ENCODE measurements around the gene SCAF4.

SCAF4 gene

DNA sequence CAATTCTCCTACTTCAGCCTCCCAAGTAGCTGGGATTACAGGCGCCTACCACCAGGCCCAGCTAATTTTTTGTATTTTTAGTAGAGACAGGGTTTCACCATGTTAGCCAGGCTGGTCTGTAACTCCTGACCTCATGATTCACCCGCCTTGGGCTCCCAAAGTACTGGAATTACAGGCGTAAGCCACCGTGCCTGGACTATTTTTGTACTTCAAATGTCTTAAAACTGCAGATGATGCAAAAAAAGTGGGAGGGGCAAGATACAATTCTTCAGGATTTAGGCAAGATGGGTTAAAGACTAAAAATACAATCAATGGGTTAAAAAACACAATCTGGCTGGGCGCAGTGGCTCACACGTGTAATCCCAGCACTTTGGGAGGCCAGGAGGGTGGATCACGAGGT, 4.7 kb downstream of the SCAF4 start:
- Mint-ChIP-seq H3K4me1 (peaks cover 26% of the 10 kb centered on the region), H3K9me3 (no peaks in the 10 kb centered on the region), H3K4me3 (peak overlapping the region in 1 of 2 donors; percentile 14), H3K27ac (no peak overlapping the region), H3K27me3 (no peaks in the 10 kb centered on the region)
- ATAC-seq (no peak), DNase-seq (no peak)

GRCh38 chr21:31726407-31726806, 5.5 kb downstream of the SCAF4 start:
- DNase-seq (no peak), ATAC-seq (no peak)
- peaks cover 33% of the 10 kb centered on the region for H3K4me1 Mint-ChIP-seq

DNA sequence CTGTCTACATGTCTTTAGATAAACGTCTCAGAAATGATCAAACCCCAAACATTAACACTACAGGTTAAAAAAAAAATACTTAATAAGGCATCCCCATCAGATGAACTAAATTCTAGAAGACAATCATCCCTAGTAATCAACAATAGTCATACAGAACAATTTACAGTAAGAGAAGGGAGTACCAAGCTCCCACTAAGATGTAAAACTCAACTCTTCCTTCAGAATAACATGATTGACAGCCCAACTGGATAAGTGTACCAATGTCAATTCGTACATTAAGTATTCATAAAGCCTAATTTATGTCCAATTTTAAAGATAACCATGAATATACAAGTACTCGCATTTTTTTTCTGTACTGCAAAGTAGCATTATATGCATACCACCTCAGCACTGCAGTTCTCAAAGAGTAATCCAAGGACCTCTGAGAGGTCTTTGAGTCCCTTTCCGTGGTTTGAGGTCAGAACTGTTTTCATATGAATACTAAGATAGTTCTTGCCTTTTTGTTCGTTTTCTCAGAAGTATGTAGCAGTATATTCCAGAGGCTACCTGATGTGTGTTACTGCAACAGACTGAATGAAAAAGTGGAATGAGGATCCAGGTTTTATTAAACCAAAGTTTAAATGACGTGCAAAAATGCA, 6.6 kb downstream of the SCAF4 start:
- H3K9me3 Mint-ChIP-seq: no peaks in the 10 kb centered on the region
- DNase-seq (peak in 1 of 2 donors; percentile 26), ATAC-seq (peak; percentile 97)
- peak overlapping the region; percentile 36 to 58 for H3K4me3 Mint-ChIP-seq
- H3K4me1 Mint-ChIP-seq: peaks cover 44% of the 10 kb centered on the region
- H3K27ac Mint-ChIP-seq: peak overlapping the region in 1 of 2 donors; percentile 52
- H3K27me3 Mint-ChIP-seq: no peaks in the 10 kb centered on the region

More at GRCh38 chr21:31726407-31726806, 5.5 kb downstream of the SCAF4 start:
- Mint-ChIP-seq H3K4me3 (no peak overlapping the region), H3K27me3 (no peaks in the 10 kb centered on the region), H3K27ac (no peak overlapping the region), H3K9me3 (no peaks in the 10 kb centered on the region)

DNA sequence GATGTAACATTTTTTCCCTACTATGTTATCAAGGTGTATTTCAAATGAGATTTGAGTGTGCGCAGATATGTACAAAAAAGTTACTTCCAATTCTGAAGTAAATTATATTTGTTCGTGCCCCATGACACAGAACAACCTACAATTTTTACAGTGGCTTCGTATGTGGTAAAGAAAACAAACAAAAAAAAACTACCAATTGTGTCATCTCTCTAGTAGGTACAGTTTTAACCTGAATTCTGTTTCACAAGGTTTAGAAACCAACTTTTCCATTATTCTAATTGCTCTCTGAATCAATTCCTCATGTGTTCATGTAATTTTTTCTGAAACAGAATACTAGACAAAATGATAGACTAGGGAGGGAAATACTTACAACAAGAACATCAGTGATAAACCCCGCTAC, 7.4 kb downstream of the SCAF4 start:
- Mint-ChIP-seq H3K27me3 (no peaks in the 10 kb centered on the region), H3K4me3 (peak overlapping the region in 1 of 2 donors; percentile 58), H3K27ac (peak overlapping the region in 1 of 2 donors; percentile 65), H3K4me1 (peaks cover 51% of the 10 kb centered on the region), H3K9me3 (no peaks in the 10 kb centered on the region)
- ATAC-seq: peak; percentile 58
- DNase-seq: no peak

- Mint-ChIP-seq H3K9me3 (no peaks in the 10 kb centered on the region), H3K4me3 (no peak overlapping the region), H3K4me1 (peaks cover 74% of the 10 kb centered on the region), H3K27ac (no peak overlapping the region), H3K27me3 (no peaks in the 10 kb centered on the region)
- DNase-seq (no peak), ATAC-seq (no peak)
Measured at GRCh38 chr21:31721381-31721780, 10.5 kb downstream of the SCAF4 start.

DNA sequence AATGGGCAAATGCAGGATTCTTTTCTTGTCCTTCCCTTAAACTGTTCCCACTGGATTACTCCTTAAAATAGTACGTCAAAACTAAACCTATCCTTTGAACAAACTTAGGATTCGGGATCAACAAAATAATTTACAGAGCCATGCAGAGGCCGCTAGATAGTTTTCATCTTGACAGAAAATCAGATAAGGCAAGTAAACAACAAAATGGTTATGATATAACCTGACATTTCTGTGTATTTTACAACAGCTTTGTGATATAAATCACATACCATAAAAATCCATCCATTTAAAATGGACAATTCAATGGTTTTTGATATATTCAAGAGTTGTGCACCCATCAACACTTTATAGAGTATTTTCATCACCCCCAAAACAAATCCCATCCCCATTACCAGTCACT, 11.2 kb downstream of the SCAF4 start:
- H3K27ac Mint-ChIP-seq: no peak overlapping the region
- H3K27me3 Mint-ChIP-seq: no peaks in the 10 kb centered on the region
- DNase-seq (no peak), ATAC-seq (no peak)
- H3K9me3 Mint-ChIP-seq: no peaks in the 10 kb centered on the region
- peaks cover 77% of the 10 kb centered on the region for H3K4me1 Mint-ChIP-seq
- no peak overlapping the region for H3K4me3 Mint-ChIP-seq

- H3K27ac Mint-ChIP-seq: no peak overlapping the region
- no peaks in the 10 kb centered on the region for H3K27me3 Mint-ChIP-seq
- ATAC-seq (peak; percentile 66), DNase-seq (no peak)
- no peaks in the 10 kb centered on the region for H3K9me3 Mint-ChIP-seq
- peaks cover 78% of the 10 kb centered on the region for H3K4me1 Mint-ChIP-seq
- no peak overlapping the region for H3K4me3 Mint-ChIP-seq
Measured at GRCh38 chr21:31720330-31720729, 11.6 kb downstream of the SCAF4 start.

- DNase-seq (no peak), ATAC-seq (no peak)
- H3K27me3 Mint-ChIP-seq: no peaks in the 10 kb centered on the region
- peaks cover 74% of the 10 kb centered on the region for H3K4me1 Mint-ChIP-seq
- H3K27ac Mint-ChIP-seq: no peak overlapping the region
- H3K9me3 Mint-ChIP-seq: no peaks in the 10 kb centered on the region
- H3K4me3 Mint-ChIP-seq: no peak overlapping the region
Measured at GRCh38 chr21:31716106-31716505, 15.8 kb downstream of the SCAF4 start.

- peaks cover 74% of the 10 kb centered on the region for H3K4me1 Mint-ChIP-seq
- no peak for DNase-seq
- no peak overlapping the region for H3K27ac Mint-ChIP-seq
- H3K4me3 Mint-ChIP-seq: peak overlapping the region in 1 of 2 donors; percentile 44
- H3K9me3 Mint-ChIP-seq: no peaks in the 10 kb centered on the region
- ATAC-seq: no peak
- H3K27me3 Mint-ChIP-seq: no peaks in the 10 kb centered on the region
Measured at GRCh38 chr21:31714741-31715365, 17.1 kb downstream of the SCAF4 start.

DNA sequence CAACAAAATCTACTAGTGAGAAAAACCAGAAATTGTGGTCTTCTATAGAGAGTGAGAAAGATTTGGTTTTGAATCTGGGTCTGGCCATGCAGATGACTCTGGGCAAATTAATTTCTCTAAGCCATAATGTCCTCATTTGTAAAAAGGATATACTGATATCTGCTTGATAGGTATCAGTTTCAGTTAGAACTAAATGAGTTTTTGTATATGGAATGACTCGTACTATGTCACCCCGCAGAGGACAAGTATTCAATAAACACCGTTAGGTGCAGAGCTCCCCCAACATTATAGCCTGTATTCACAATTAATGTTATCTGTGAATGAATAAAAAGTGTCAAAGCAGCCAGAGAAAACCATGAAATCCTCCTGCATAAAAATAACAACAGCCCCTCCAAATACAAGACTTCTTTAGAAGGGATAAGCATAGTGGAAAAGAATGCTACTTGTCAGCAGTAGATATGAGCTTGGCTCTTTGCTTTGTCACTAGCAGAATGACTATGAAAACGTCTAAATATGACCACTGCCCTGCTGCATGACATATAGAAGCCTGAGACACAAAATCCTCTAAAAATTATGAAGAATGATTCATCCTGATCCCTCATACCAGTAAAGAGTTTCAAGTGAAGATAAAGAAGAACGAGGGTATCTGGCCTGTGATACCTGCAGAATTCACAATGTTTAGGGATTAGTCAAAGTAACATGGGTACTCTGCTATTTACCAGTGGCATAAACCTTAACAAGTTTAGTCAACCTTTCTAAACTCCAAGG, 17.8 kb downstream of the SCAF4 start:
- H3K4me1 Mint-ChIP-seq: peaks cover 77% of the 10 kb centered on the region
- peak overlapping the region in 1 of 2 donors; percentile 44 for H3K4me3 Mint-ChIP-seq
- H3K27me3 Mint-ChIP-seq: no peaks in the 10 kb centered on the region
- DNase-seq (no peak), ATAC-seq (peak; percentile 94)
- H3K27ac Mint-ChIP-seq: peak overlapping the region in 1 of 2 donors; percentile 15
- H3K9me3 Mint-ChIP-seq: no peaks in the 10 kb centered on the region

GRCh38 chr21:31713115-31713514, 18.8 kb downstream of the SCAF4 start:
- Mint-ChIP-seq H3K27ac (no peak overlapping the region), H3K9me3 (no peaks in the 10 kb centered on the region), H3K4me3 (no peak overlapping the region), H3K27me3 (no peaks in the 10 kb centered on the region), H3K4me1 (peaks cover 77% of the 10 kb centered on the region)
- ATAC-seq (no peak), DNase-seq (no peak)

DNA sequence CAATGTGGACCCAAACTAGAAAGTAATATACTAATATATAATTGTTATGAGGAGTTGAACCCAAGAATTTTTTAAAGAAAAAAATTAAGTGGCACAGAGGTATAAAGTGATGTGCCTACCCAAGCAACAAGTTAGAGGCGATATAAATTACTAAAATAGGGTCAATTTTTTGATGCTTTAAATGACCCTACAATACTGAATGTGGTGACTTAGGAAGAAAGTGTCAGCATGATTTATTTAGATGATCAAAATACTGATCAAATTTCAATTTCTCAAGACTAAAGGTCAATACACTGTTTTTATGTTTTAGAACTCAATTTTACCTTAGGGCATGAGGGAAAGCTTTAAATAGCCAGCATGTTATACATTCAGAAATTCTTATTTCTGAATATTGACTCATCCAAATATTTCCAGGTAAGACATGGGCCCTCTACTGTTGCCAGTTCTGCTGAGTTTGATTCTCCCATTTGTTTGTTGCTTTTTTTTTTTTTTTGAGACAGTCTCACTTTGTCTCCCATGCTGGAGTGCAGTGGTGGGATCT, 20.1 kb downstream of the SCAF4 start:
- Mint-ChIP-seq H3K4me3 (no peak overlapping the region), H3K27ac (no peak overlapping the region), H3K4me1 (peaks cover 81% of the 10 kb centered on the region), H3K27me3 (no peaks in the 10 kb centered on the region), H3K9me3 (no peaks in the 10 kb centered on the region)
- ATAC-seq: no peak
- no peak for DNase-seq

- Mint-ChIP-seq H3K27me3 (no peaks in the 10 kb centered on the region), H3K4me1 (peaks cover 80% of the 10 kb centered on the region), H3K9me3 (no peaks in the 10 kb centered on the region)
Measured at GRCh38 chr21:31711326-31711725, 20.6 kb downstream of the SCAF4 start.

DNA sequence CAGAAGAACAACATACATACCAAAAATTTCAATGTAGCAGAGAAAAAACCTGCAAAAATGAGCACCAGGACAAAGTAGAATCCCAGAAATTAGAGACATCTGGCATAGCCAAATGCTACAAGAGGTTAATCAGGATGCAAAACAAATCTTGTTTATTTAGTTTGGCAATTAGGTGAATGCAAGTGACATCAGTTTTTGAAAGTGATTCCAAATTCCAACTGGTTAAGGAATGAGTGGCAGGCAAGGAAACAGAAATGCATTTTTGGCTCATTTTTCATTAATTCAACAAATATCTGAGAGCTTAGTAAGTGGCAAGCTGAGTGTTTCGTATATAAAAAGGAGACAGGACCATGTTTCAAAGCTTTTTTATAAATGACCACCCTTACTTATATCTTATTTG, 21.3 kb downstream of the SCAF4 start:
- peaks cover 80% of the 10 kb centered on the region for H3K4me1 Mint-ChIP-seq
- no peak overlapping the region for H3K4me3 Mint-ChIP-seq
- no peak for DNase-seq
- no peak for ATAC-seq
- peak overlapping the region in 1 of 2 donors; percentile 73 for H3K27ac Mint-ChIP-seq
- no peaks in the 10 kb centered on the region for H3K27me3 Mint-ChIP-seq
- no peaks in the 10 kb centered on the region for H3K9me3 Mint-ChIP-seq

More at GRCh38 chr21:31711326-31711725, 20.6 kb downstream of the SCAF4 start:
- Mint-ChIP-seq H3K27ac (no peak overlapping the region), H3K4me3 (no peak overlapping the region)
- DNase-seq: no peak
- no peak for ATAC-seq

GRCh38 chr21:31708541-31708940, 23.4 kb downstream of the SCAF4 start:
- H3K4me3 Mint-ChIP-seq: no peak overlapping the region
- DNase-seq: no peak

DNA sequence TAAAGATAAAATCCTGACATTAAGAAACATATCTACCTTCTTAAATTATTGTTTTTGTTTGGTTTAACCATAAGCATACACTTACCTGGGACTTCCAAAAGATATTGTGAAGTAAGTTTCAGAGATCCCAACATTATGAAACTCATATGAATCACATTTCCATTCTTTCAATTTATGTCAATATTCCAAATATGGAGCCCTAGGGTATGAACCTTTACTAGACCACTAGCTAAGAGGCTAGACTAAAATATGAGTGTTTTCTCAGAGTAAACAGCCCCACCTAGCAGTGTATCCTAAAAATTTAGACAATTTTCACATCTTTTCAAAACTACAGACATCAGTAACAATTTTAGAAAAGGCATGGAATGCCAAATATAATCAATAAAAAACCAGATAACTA, 24.4 kb downstream of the SCAF4 start:
- ATAC-seq (no peak), DNase-seq (no peak)
- Mint-ChIP-seq H3K9me3 (no peaks in the 10 kb centered on the region), H3K27ac (no peak overlapping the region), H3K4me1 (peaks cover 60% of the 10 kb centered on the region), H3K4me3 (peak overlapping the region in 1 of 2 donors; percentile 28), H3K27me3 (no peaks in the 10 kb centered on the region)

More at GRCh38 chr21:31708541-31708940, 23.4 kb downstream of the SCAF4 start:
- ATAC-seq: no peak
- Mint-ChIP-seq H3K27ac (no peak overlapping the region), H3K4me1 (peaks cover 66% of the 10 kb centered on the region), H3K9me3 (no peaks in the 10 kb centered on the region), H3K27me3 (no peaks in the 10 kb centered on the region)
